K562 treated with DMSO at 1 percent for 4 hours (cell line): ENCODE results near the gene CXXC4. TPM values are rescaled to one million over a fixed set of nuclear protein-coding genes. Genes with fewer than 3 reads are reported as not detected.

ENCODE experiments used
- total RNA-seq: library from RNA; unstranded; fragments of 300-600 nt; gene quantifications from 2 replicates; pipeline ENCODE4 v1.2.3, GENCODE V29; 2022; ENCODE audit not compliant: insufficient read depth

The CXXC4 gene
- 0.10 TPM in 1 of 2 replicates, not detected in the other for total RNA-seq

GRCh38 chr4:104494822-104495559 lies at the start of gene CXXC4:
Gene CXXC4 (minus strand): TSS chr4:104494894. CDS start chr4:104491802, 3,092 bp downstream.

